ENCODE measurements around the gene KDM4C.

DNA sequence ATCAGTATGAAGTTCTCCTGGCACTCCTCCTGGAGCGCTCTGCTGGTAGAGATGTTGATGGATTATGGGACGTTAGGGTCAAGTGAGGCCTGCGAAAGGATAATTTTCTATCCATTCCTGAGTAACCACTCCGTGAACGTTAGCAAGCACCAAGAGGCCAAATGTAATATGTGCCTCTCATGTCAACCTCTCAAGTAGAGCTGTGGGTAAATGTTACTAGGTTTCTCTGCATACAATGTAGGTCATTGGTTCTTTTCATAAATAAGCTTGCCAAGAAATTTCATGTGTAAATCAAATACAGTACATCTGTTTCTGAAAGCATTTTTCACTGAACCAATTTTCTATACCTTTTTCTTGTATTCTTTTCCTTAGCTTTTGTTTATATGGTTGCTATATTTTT, 126.3 kb downstream of the KDM4C start:
- TF ChIP-seq, protein P1, sequence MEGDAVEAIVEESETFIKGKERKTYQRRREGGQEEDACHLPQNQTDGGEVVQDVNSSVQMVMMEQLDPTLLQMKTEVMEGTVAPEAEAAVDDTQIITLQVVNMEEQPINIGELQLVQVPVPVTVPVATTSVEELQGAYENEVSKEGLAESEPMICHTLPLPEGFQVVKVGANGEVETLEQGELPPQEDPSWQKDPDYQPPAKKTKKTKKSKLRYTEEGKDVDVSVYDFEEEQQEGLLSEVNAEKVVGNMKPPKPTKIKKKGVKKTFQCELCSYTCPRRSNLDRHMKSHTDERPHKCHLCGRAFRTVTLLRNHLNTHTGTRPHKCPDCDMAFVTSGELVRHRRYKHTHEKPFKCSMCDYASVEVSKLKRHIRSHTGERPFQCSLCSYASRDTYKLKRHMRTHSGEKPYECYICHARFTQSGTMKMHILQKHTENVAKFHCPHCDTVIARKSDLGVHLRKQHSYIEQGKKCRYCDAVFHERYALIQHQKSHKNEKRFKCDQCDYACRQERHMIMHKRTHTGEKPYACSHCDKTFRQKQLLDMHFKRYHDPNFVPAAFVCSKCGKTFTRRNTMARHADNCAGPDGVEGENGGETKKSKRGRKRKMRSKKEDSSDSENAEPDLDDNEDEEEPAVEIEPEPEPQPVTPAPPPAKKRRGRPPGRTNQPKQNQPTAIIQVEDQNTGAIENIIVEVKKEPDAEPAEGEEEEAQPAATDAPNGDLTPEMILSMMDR (IDR thresholded peaks at IDR 0.05) = no peak
- TF ChIP-seq POLR2A (IDR thresholded peaks at IDR 0.05) = no peak

Measured in heart left ventricle (tissue), 13 donors.